Stomach (tissue), 8 donors: ENCODE results near the gene MSL3B.
"Not testable (repeated sequence)": the region's sequence is repeated elsewhere in the genome, so short reads cannot be mapped to it uniquely, and the experiment has no call there.

ENCODE experiments used
- DNase-seq, 2 donors: peaks; one replicate each; pipeline versions ENCODE4 v3.0.0 to v3.0.0-alpha.2; 2013 to 2019
- H3K27ac ChIP-seq, 5 donors: fragments of 200-600 bp in 4 of 5; sonication (generic) in 4 of 5; one replicate each; pipeline ENCODE4 v1.5.1; 2013 to 2019; ENCODE audit warnings: mild to moderate bottlenecking in 1 of 5, moderate library complexity in 1 of 5
- H3K27me3 ChIP-seq, 3 donors: fragments of 200-600 bp; sonication (generic); one replicate each; pipeline ENCODE4 v1.5.1; 2017 to 2019; ENCODE audit warnings: mixed run types in 1 of 3
- H3K36me3 ChIP-seq, 4 donors: fragments of 200-600 bp; sonication (generic); 1 replicate in 3 of 4; 2 replicates in 1 of 4; pipeline ENCODE4 v1.5.1; 2016 to 2019
- H3K4me1 ChIP-seq, 4 donors: fragments of 200-600 bp; sonication (generic); one replicate each; pipeline ENCODE4 v1.5.1; 2016 to 2019
- H3K4me3 ChIP-seq, 4 donors: fragments of 200-600 bp; sonication (generic) in 3 of 4; one replicate each; pipeline ENCODE4 v1.5.1; 2016 to 2019; ENCODE audit warnings: mild to moderate bottlenecking in 1 of 4
- H3K9me3 ChIP-seq, 4 donors: fragments of 200-600 bp; sonication (generic); one replicate each; pipeline ENCODE4 v1.5.1; 2016 to 2019
- CTCF ChIP-seq, 7 experiments: fragments of 450-650 bp in 4 of 7; fragments of 200-600 bp in 3 of 7; sonication (generic) in 3 of 7; IDR thresholded peaks; one replicate each; pipeline ENCODE4 v1.5.1; 2016 to 2019; ENCODE audit warnings: antibody characterized with exemption in 7 of 7, control low read depth in 2 of 7, mild to moderate bottlenecking in 1 of 7
- EP300 ChIP-seq: sonication (generic); formaldehyde crosslinking; IDR thresholded peaks from one replicate; pipeline ENCODE4 v1.6.1; 2017; ENCODE audit warnings: antibody characterized with exemption
- POLR2A ChIP-seq, 4 donors: fragments of 450-650 bp; IDR thresholded peaks; one replicate each; pipeline ENCODE4 v1.6.1; 2016; ENCODE audit warnings: antibody characterized with exemption in 4 of 4, control low read depth in 2 of 4, mild to moderate bottlenecking in 1 of 4, moderate library complexity in 1 of 4
- POLR2AphosphoS5 ChIP-seq, 3 donors: sonication (generic); formaldehyde crosslinking; IDR thresholded peaks; one replicate each; pipeline ENCODE4 v1.6.1; 2016; ENCODE audit warnings: antibody characterized with exemption in 3 of 3
- WGBS, 5 donors: extraction: QIAGEN DNeasy Blood & Tissue Kit in 3 of 5; methylation state at CpG; one replicate each; pipeline versions ENCODE4 v1.1.5 to v1.1.7; 2013 to 2018; 5-methylcytosine and 5-hydroxymethylcytosine counted together
- intact Hi-C: fragments of 100-400 bp; cut with DNase I; formaldehyde crosslinking; loops from one replicate; pipeline ENCODE4 v1.15.1; 2023; ENCODE audit warnings: low total_unique reads
- donor health status: healthy with polysubstance abuse.
- donor health status: Bipolar disorder and iron deficiency.
- donor health status: healthy.

MSL3B gene

GRCh38 chr2:233882353-233882752 is 14.2 kb upstream of the MSL3B start:
- Histone ChIP-seq H3K9me3 (peaks cover 0 to 28% (median 22%) of the 10 kb centered on the region in 4 donors), H3K4me3 (no peak overlapping the region), H3K27ac (no peak overlapping the region), H3K27me3 (peaks cover 0 to 10% (median 0%) of the 10 kb centered on the region in 3 donors), H3K4me1 (no peaks in the 10 kb centered on the region), H3K36me3 (no peaks in the 10 kb centered on the region)
- TF ChIP-seq CTCF (IDR thresholded peaks at IDR 0.05) (no peak), EP300 (no peak), POLR2A (IDR thresholded peaks at IDR 0.05) (no peak), POLR2AphosphoS5 (IDR thresholded peaks at IDR 0.05) (no peak)
- DNase-seq, result no peak
- intact Hi-C loops, result no loop called here

GRCh38 chr2:233872125-233872524 is 3.9 kb upstream of the MSL3B start:
- H3K4me3 ChIP-seq, H3K36me3 ChIP-seq, H3K27ac ChIP-seq, DNase-seq, intact Hi-C loops, H3K4me1 ChIP-seq: not testable (repeated sequence)
- peaks cover 0 to 19% (median 0%) of the 10 kb centered on the region in 3 donors for H3K27me3 ChIP-seq
- WGBS, 5 donors, result 37 to 53% (median 46%) methylated on average over 2 of the region's 2 CpGs
- H3K9me3 ChIP-seq, result peaks cover 0 to 15% (median 8%) of the 10 kb centered on the region in 4 donors

- H3K4me1 ChIP-seq, result peaks cover 0 to 8% (median 0%) of the 10 kb centered on the region in 4 donors
- intact Hi-C loops, result no loop called here
- TF ChIP-seq CTCF (IDR thresholded peaks at IDR 0.05) (no peak), EP300 (no peak)
- 58 to 68% (median 64%) methylated on average over 4 of the region's 4 CpGs for WGBS, 5 donors
- DNase-seq, result no peak
- H3K36me3 ChIP-seq, result no peaks in the 10 kb centered on the region
- no peak overlapping the region for H3K4me3 ChIP-seq
- H3K27ac ChIP-seq, result no peak overlapping the region
- peaks cover 0 to 15% (median 8%) of the 10 kb centered on the region in 4 donors for H3K9me3 ChIP-seq
- peaks cover 0 to 19% (median 0%) of the 10 kb centered on the region in 3 donors for H3K27me3 ChIP-seq
Observed at GRCh38 chr2:233871432-233871831, 3.2 kb upstream of the MSL3B start.

- no peak overlapping the region for H3K4me3 ChIP-seq
- no peaks in the 10 kb centered on the region for H3K36me3 ChIP-seq
- H3K27me3 ChIP-seq, result peaks cover 0 to 5% (median 0%) of the 10 kb centered on the region in 3 donors
- WGBS, 5 donors, result 94 to 100% (median 97%) methylated on average over 11 of the region's 11 CpGs
- H3K4me1 ChIP-seq, result peaks cover 0 to 8% (median 0%) of the 10 kb centered on the region in 4 donors
- H3K27ac ChIP-seq, result no peak overlapping the region
- H3K9me3 ChIP-seq, result peaks cover 0 to 15% (median 11%) of the 10 kb centered on the region in 4 donors
- intact Hi-C loops, result no loop called here
- no peak for DNase-seq
- TF ChIP-seq CTCF (IDR thresholded peaks at IDR 0.05) (no peak), EP300 (no peak), POLR2A (IDR thresholded peaks at IDR 0.05) (no peak), POLR2AphosphoS5 (IDR thresholded peaks at IDR 0.05) (no peak)
Observed at GRCh38 chr2:233866479-233866878, 1.7 kb downstream of the MSL3B start.

- Histone ChIP-seq H3K27me3 (peaks cover 0 to 5% (median 0%) of the 10 kb centered on the region in 3 donors), H3K27ac (no peak overlapping the region), H3K9me3 (peaks cover 0 to 15% (median 11%) of the 10 kb centered on the region in 4 donors), H3K4me3 (no peak overlapping the region), H3K4me1 (peaks cover 0 to 8% (median 0%) of the 10 kb centered on the region in 4 donors), H3K36me3 (no peaks in the 10 kb centered on the region)
- intact Hi-C loops, result no loop called here
- DNase-seq, result no peak
- no peak for TF ChIP-seq CTCF (IDR thresholded peaks at IDR 0.05)
- TF ChIP-seq POLR2AphosphoS5 (IDR thresholded peaks at IDR 0.05), result no peak
- TF ChIP-seq POLR2A (IDR thresholded peaks at IDR 0.05), result no peak
- no peak for TF ChIP-seq EP300
- WGBS, 5 donors, result 88 to 94% (median 92%) methylated on average over 3 of the region's 3 CpGs
Observed at GRCh38 chr2:233865838-233866237, 2.3 kb downstream of the MSL3B start.
